GM19438 (cell line): Measurements from ENCODE around the gene IRX4.

ENCODE experiments used
- ATAC-seq: cut with Tn5 transposase; IDR thresholded peaks from one replicate; pipeline ENCODE4 v1.9.1; 2021; ENCODE audit warnings: low read depth; ENCODE audit not compliant: unreplicated experiment

The IRX4 gene

GRCh38 chr5:1882337-1883119 lies at the start of gene IRX4:
IRX4 (minus strand) TSS chr5:1882925; CDS start chr5:1882647, 278 bp downstream.
- no peak for ATAC-seq

- no peak for ATAC-seq
Observed at GRCh38 chr5:1931604-1932231, 49.0 kb upstream of the IRX4 start.

GRCh38 chr5:1930880-1931603 lies 48.3 kb upstream of the IRX4 start:
- no peak for ATAC-seq

- ATAC-seq = no peak
Observed at GRCh38 chr5:1930501-1930879, 47.8 kb upstream of the IRX4 start.

GRCh38 chr5:1929108-1929991 lies 46.6 kb upstream of the IRX4 start:
- ATAC-seq = no peak

- no peak for ATAC-seq
Observed at GRCh38 chr5:1926471-1927341, 44.0 kb upstream of the IRX4 start.

GRCh38 chr5:1926071-1926440 lies 43.3 kb upstream of the IRX4 start:
- no peak for ATAC-seq

- no peak for ATAC-seq
Observed at GRCh38 chr5:1925111-1926070, 42.7 kb upstream of the IRX4 start.

- ATAC-seq = no peak
Observed at GRCh38 chr5:1923766-1924165, 41.0 kb upstream of the IRX4 start.

- ATAC-seq = no peak
Observed at GRCh38 chr5:1923341-1923740, 40.6 kb upstream of the IRX4 start.

- ATAC-seq = no peak
Observed at GRCh38 chr5:1921711-1922110, 39.0 kb upstream of the IRX4 start.

- ATAC-seq = no peak
Observed at GRCh38 chr5:1919750-1920149, 37.0 kb upstream of the IRX4 start.

GRCh38 chr5:1919209-1919566 lies 36.5 kb upstream of the IRX4 start:
- no peak for ATAC-seq

GRCh38 chr5:1918488-1919208 lies 35.9 kb upstream of the IRX4 start:
- no peak for ATAC-seq

GRCh38 chr5:1917830-1918487 lies 35.2 kb upstream of the IRX4 start:
- no peak for ATAC-seq

- ATAC-seq = no peak
Observed at GRCh38 chr5:1916041-1917001, 33.6 kb upstream of the IRX4 start.
